Measurements from ENCODE around the gene TMCC3. TPM values are rescaled to one million over a fixed set of nuclear protein-coding genes. Genes with fewer than 3 reads are reported as not detected.

Gene TMCC3
- total RNA-seq, 1 donor from 2014 or later, result 5.7 TPM

DNA sequence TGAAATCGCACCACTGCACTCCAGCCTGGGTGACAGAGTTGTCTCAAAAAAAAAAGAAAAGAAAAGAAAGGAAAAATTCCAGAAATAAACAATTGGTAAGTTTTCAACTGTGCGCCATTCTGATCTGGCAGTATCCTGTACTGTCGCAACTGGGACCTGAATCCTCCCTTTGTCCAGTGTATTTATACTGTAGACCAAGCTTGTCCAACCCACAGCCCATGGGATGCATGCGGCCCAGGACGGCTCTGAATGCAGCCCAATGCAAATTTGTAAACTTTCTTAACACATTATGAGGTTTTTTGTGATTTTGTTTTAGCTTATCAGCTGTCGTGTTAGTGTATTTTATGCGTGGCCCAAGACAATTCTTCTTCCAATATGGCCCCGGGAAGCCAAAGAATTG lies 84.7 kb downstream of the TMCC3 start:
- TF ChIP-seq, protein P1, sequence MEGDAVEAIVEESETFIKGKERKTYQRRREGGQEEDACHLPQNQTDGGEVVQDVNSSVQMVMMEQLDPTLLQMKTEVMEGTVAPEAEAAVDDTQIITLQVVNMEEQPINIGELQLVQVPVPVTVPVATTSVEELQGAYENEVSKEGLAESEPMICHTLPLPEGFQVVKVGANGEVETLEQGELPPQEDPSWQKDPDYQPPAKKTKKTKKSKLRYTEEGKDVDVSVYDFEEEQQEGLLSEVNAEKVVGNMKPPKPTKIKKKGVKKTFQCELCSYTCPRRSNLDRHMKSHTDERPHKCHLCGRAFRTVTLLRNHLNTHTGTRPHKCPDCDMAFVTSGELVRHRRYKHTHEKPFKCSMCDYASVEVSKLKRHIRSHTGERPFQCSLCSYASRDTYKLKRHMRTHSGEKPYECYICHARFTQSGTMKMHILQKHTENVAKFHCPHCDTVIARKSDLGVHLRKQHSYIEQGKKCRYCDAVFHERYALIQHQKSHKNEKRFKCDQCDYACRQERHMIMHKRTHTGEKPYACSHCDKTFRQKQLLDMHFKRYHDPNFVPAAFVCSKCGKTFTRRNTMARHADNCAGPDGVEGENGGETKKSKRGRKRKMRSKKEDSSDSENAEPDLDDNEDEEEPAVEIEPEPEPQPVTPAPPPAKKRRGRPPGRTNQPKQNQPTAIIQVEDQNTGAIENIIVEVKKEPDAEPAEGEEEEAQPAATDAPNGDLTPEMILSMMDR (IDR thresholded peaks at IDR 0.05; ENCODE audit: partially characterized antibody, unreplicated experiment), result no peak
- peaks cover 37% of the 10 kb centered on the region for H3K4me1 Mint-ChIP-seq (ENCODE audit: low read depth, unreplicated experiment)
- H3K27me3 Mint-ChIP-seq (ENCODE audit: unreplicated experiment), result peaks cover 15% of the 10 kb centered on the region
- H3K4me3 Mint-ChIP-seq (ENCODE audit: unreplicated experiment), result no peak overlapping the region
- peaks cover 11% of the 10 kb centered on the region for H3K36me3 Mint-ChIP-seq (ENCODE audit: unreplicated experiment)
- DNase-seq, result no peak
- no peak overlapping the region for H3K27ac Mint-ChIP-seq (ENCODE audit: unreplicated experiment)
- peaks cover 25% of the 10 kb centered on the region for H3K9me3 Mint-ChIP-seq (ENCODE audit: unreplicated experiment)

GRCh38 chr12:94563286-94563685 lies 87.1 kb downstream of the TMCC3 start:
- H3K36me3 Mint-ChIP-seq (ENCODE audit: unreplicated experiment), result no peaks in the 10 kb centered on the region
- peaks cover 36% of the 10 kb centered on the region for H3K4me1 Mint-ChIP-seq (ENCODE audit: low read depth, unreplicated experiment)
- peaks cover 13% of the 10 kb centered on the region for H3K27me3 Mint-ChIP-seq (ENCODE audit: unreplicated experiment)
- peak; percentile 65 for DNase-seq
- H3K27ac Mint-ChIP-seq (ENCODE audit: unreplicated experiment), result peak overlapping the region; percentile 76
- TF ChIP-seq, protein P1 (IDR thresholded peaks at IDR 0.05; ENCODE audit: partially characterized antibody, unreplicated experiment), result no peak
- H3K9me3 Mint-ChIP-seq (ENCODE audit: unreplicated experiment), result peaks cover 25% of the 10 kb centered on the region
- peak overlapping the region; percentile 70 for H3K4me3 Mint-ChIP-seq (ENCODE audit: unreplicated experiment)

- Mint-ChIP-seq H3K4me1 (ENCODE audit: low read depth, unreplicated experiment) (peaks cover 36% of the 10 kb centered on the region), H3K4me3 (ENCODE audit: unreplicated experiment) (peak overlapping the region; percentile 19), H3K27me3 (ENCODE audit: unreplicated experiment) (peaks cover 13% of the 10 kb centered on the region), H3K9me3 (ENCODE audit: unreplicated experiment) (peaks cover 25% of the 10 kb centered on the region), H3K27ac (ENCODE audit: unreplicated experiment) (peak overlapping the region; percentile 24), H3K36me3 (ENCODE audit: unreplicated experiment) (no peaks in the 10 kb centered on the region)
- TF ChIP-seq, protein P1 (IDR thresholded peaks at IDR 0.05; ENCODE audit: partially characterized antibody, unreplicated experiment), result no peak
- DNase-seq, result peak; percentile 40
These were observed 88.4 kb downstream of the TMCC3 start for GRCh38 chr12:94561943-94562411.

GRCh38 chr12:94560431-94561221 lies 89.7 kb downstream of the TMCC3 start:
- TF ChIP-seq, protein P1 (IDR thresholded peaks at IDR 0.05; ENCODE audit: partially characterized antibody, unreplicated experiment), result no peak
- no peaks in the 10 kb centered on the region for H3K36me3 Mint-ChIP-seq (ENCODE audit: unreplicated experiment)
- H3K4me1 Mint-ChIP-seq (ENCODE audit: low read depth, unreplicated experiment), result peaks cover 34% of the 10 kb centered on the region
- peak overlapping the region; percentile 69 for H3K27ac Mint-ChIP-seq (ENCODE audit: unreplicated experiment)
- peak overlapping the region; percentile 17 for H3K4me3 Mint-ChIP-seq (ENCODE audit: unreplicated experiment)
- DNase-seq, result peak; percentile 27
- H3K27me3 Mint-ChIP-seq (ENCODE audit: unreplicated experiment), result peaks cover 13% of the 10 kb centered on the region
- peaks cover 23% of the 10 kb centered on the region for H3K9me3 Mint-ChIP-seq (ENCODE audit: unreplicated experiment)

DNA sequence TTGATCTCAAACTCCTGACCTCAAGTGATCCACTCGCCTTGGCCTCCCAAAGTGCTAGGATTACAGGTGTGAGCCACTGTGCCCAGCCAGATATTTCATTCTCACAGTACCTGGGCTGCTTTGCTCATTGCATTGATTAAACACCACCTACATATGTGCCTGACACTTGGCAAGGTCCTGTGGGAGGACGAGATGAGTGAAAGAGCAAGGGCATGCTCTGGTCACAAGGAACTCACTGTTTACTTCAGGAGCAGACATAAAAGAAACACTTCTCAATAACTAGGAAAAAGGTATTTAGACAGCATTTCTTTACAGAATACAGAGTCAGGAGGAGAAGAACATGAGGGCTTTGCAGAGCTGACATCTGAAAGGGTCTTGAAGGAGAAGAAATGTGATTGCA lies 91.7 kb downstream of the TMCC3 start:
- H3K27ac Mint-ChIP-seq (ENCODE audit: unreplicated experiment), result no peak overlapping the region
- no peak for DNase-seq
- H3K9me3 Mint-ChIP-seq (ENCODE audit: unreplicated experiment), result peaks cover 19% of the 10 kb centered on the region
- H3K4me3 Mint-ChIP-seq (ENCODE audit: unreplicated experiment), result no peak overlapping the region
- no peaks in the 10 kb centered on the region for H3K36me3 Mint-ChIP-seq (ENCODE audit: unreplicated experiment)
- peaks cover 11% of the 10 kb centered on the region for H3K27me3 Mint-ChIP-seq (ENCODE audit: unreplicated experiment)
- TF ChIP-seq, protein P1 (IDR thresholded peaks at IDR 0.05; ENCODE audit: partially characterized antibody, unreplicated experiment), result no peak
- peaks cover 30% of the 10 kb centered on the region for H3K4me1 Mint-ChIP-seq (ENCODE audit: low read depth, unreplicated experiment)

Data from glutamatergic neuron (in vitro differentiated cells).